Measurements from ENCODE around the gene TSPAN10.
"Not testable (repeated sequence)": the region's sequence is repeated elsewhere in the genome, so short reads cannot be mapped to it uniquely, and the experiment has no call there.

TSPAN10 gene

GRCh38 chr17:81612172-81612970 lies 24.6 kb upstream of the TSPAN10 start:
- no peak for TF ChIP-seq CTCF (IDR thresholded peaks at IDR 0.05; ENCODE audit: low read depth, low read length, missing control alignments)
- DNase-seq (ENCODE audit: extremely low read depth, low read depth): no peak
- H3K4me3 ChIP-seq (replicated peaks; ENCODE audit: low read depth, low read length): no peak overlapping the region

DNA sequence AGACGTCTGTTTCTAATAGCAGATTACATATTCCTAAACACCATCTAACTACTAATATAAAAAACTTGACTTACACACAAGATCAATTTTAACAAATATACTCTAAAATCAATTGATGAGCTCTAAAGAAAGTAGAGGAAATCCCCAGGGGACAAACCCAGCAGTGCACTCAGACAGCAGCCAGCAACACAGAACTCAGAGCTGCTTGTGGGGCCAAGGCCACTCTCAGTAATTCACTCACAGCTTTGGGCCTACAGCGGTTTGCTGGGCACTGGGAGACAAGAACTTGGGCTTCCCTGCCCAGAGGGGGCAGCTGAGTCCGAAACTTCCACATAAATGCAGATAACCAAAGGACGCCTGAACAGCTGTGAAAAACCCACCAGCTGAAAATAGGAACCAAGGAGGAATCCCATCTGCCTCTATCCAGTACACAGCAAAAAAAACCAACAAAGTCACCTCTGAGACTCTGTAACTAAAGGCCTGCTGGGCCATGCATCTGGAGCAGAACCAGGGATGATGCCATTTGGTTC lies 21.5 kb upstream of the TSPAN10 start:
- TF ChIP-seq CTCF (IDR thresholded peaks at IDR 0.05; ENCODE audit: low read depth, low read length, missing control alignments): no peak
- no peak for DNase-seq (ENCODE audit: extremely low read depth, low read depth)
- no peak overlapping the region for H3K4me3 ChIP-seq (replicated peaks; ENCODE audit: low read depth, low read length)

DNA sequence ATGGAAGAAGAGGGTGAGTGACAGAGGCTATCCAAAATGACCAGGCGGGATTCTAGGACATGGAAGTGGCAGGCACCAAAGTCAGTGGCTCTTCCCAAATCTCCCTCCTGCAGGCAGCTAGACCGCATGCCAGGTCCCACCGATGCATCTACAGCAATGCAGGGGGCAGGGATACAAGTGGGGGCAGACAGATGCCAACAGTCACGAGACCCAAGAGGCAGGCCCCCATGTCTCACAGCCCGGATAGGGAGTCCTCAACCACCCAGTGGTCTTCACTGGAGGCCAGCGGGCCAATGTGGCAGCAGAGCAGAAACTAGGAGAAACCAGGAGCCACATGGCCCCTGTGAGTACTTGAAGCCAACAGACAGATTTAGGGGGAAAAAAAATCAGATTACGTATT lies 20.1 kb upstream of the TSPAN10 start:
- no peak for TF ChIP-seq CTCF (IDR thresholded peaks at IDR 0.05; ENCODE audit: low read depth, low read length, missing control alignments)
- DNase-seq (ENCODE audit: extremely low read depth, low read depth): no peak
- H3K4me3 ChIP-seq (replicated peaks; ENCODE audit: low read depth, low read length): no peak overlapping the region

- H3K4me3 ChIP-seq (replicated peaks; ENCODE audit: low read depth, low read length); DNase-seq (ENCODE audit: extremely low read depth, low read depth): not testable (repeated sequence)
Observed at GRCh38 chr17:81618307-81618706, 18.7 kb upstream of the TSPAN10 start.

- no peak overlapping the region for H3K4me3 ChIP-seq (replicated peaks; ENCODE audit: low read depth, low read length)
- no peak for DNase-seq (ENCODE audit: extremely low read depth, low read depth)
- TF ChIP-seq CTCF (IDR thresholded peaks at IDR 0.05; ENCODE audit: low read depth, low read length, missing control alignments): no peak
Observed at GRCh38 chr17:81621494-81622130, 15.4 kb upstream of the TSPAN10 start.

DNA sequence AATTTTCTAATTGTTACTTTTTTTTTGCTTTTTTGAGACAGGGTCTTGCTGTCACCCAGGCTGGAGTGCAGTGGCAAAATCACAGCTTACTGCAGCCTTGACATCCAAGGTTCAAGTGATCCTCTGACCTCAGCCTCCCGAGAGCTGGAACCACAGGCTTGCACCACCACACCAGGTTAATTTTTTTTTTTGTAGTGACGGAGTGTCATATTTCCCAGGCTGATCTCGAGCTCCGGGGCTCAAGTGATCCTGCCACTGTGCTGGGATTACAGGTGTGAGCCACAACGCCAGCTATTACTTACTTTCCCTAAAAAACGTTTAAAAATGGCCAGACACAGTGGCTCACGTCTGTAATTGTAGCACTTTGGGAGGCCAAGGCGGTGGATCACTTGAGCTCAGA lies 6.7 kb upstream of the TSPAN10 start:
- no peak overlapping the region for H3K4me3 ChIP-seq (replicated peaks; ENCODE audit: low read depth, low read length)
- no peak for TF ChIP-seq CTCF (IDR thresholded peaks at IDR 0.05; ENCODE audit: low read depth, low read length, missing control alignments)
- no peak for DNase-seq (ENCODE audit: extremely low read depth, low read depth)

DNA sequence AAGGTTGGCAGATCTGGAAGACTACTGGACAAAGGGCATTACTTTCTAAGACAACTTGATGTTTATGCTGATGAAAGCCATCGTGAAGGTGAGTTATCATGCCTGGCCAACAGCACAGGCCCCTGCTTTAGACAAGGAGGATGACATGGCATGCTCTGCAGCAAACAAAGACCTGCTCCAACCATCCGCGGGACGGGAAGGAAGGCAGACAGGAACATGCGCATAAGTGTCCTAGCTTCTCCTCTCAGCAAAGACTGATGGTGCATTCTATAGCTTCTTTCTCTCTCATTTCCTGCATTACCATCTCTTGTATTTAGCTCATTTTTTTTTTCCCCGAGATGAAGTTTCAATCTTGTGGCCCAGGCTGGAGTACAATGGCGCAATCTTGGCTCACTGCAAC lies 5.5 kb upstream of the TSPAN10 start:
- TF ChIP-seq CTCF (IDR thresholded peaks at IDR 0.05; ENCODE audit: low read depth, low read length, missing control alignments): no peak
- DNase-seq (ENCODE audit: extremely low read depth, low read depth): no peak
- H3K4me3 ChIP-seq (replicated peaks; ENCODE audit: low read depth, low read length): no peak overlapping the region
